Measurements from ENCODE around the gene SEPTIN8.

SEPTIN8 gene

GRCh38 chr5:132746954-132747615 lies 30.0 kb downstream of the SEPTIN8 start, which contains the start of gene CCNI2:
Gene CCNI2 (plus strand): TSS chr5:132747426. CDS start chr5:132747496, 70 bp downstream.
- ATAC-seq (ENCODE audit: low read depth) = peak; percentile 75
- no peaks in the 10 kb centered on the region for H3K36me3 ChIP-seq (ENCODE audit: low read depth)
- peak; percentile 66 for TF ChIP-seq CTCF (IDR thresholded peaks at IDR 0.05; ENCODE audit: poor library complexity, severe bottlenecking)
- H3K4me3 ChIP-seq (ENCODE audit: severe bottlenecking) = peak within 1 kb of the TSS; percentile 34
- DNase-seq (ENCODE audit: low spot score) = no peak
- H3K27me3 ChIP-seq (ENCODE audit: insufficient read depth, poor library complexity, severe bottlenecking) = no peaks in the 10 kb centered on the region
- H3K9me3 ChIP-seq (ENCODE audit: severe bottlenecking) = no peaks in the 10 kb centered on the region
- H3K4me1 ChIP-seq (ENCODE audit: insufficient read depth, poor library complexity, severe bottlenecking) = peaks cover 3% of the 10 kb centered on the region
- H3K27ac ChIP-seq (ENCODE audit: poor library complexity, severe bottlenecking) = no peak within 1 kb of the TSS

- H3K4me3 ChIP-seq (ENCODE audit: severe bottlenecking) = peak overlapping the region; percentile 34
- no peak for TF ChIP-seq CTCF (IDR thresholded peaks at IDR 0.05; ENCODE audit: poor library complexity, severe bottlenecking)
- ATAC-seq (ENCODE audit: low read depth) = no peak
- no peaks in the 10 kb centered on the region for H3K27me3 ChIP-seq (ENCODE audit: insufficient read depth, poor library complexity, severe bottlenecking)
- H3K9me3 ChIP-seq (ENCODE audit: severe bottlenecking) = no peaks in the 10 kb centered on the region
- DNase-seq (ENCODE audit: low spot score) = no peak
- no peaks in the 10 kb centered on the region for H3K36me3 ChIP-seq (ENCODE audit: low read depth)
- H3K27ac ChIP-seq (ENCODE audit: poor library complexity, severe bottlenecking) = no peak overlapping the region
- peaks cover 3% of the 10 kb centered on the region for H3K4me1 ChIP-seq (ENCODE audit: insufficient read depth, poor library complexity, severe bottlenecking)
Measured at GRCh38 chr5:132746592-132746953, 30.5 kb downstream of the SEPTIN8 start.

- ATAC-seq (ENCODE audit: low read depth) (no peak), DNase-seq (ENCODE audit: low spot score) (no peak)
- Histone ChIP-seq H3K36me3 (ENCODE audit: low read depth) (no peaks in the 10 kb centered on the region), H3K27ac (ENCODE audit: poor library complexity, severe bottlenecking) (no peak overlapping the region), H3K4me1 (ENCODE audit: insufficient read depth, poor library complexity, severe bottlenecking) (peaks cover 3% of the 10 kb centered on the region), H3K9me3 (ENCODE audit: severe bottlenecking) (no peaks in the 10 kb centered on the region), H3K27me3 (ENCODE audit: insufficient read depth, poor library complexity, severe bottlenecking) (no peaks in the 10 kb centered on the region), H3K4me3 (ENCODE audit: severe bottlenecking) (no peak overlapping the region)
- no peak for TF ChIP-seq CTCF (IDR thresholded peaks at IDR 0.05; ENCODE audit: poor library complexity, severe bottlenecking)
Measured at GRCh38 chr5:132744659-132745058, 32.4 kb downstream of the SEPTIN8 start.

- no peak for ATAC-seq (ENCODE audit: low read depth)
- no peak for DNase-seq (ENCODE audit: low spot score)
- TF ChIP-seq CTCF (IDR thresholded peaks at IDR 0.05; ENCODE audit: poor library complexity, severe bottlenecking) = no peak
Measured at GRCh38 chr5:132742626-132743025, 34.4 kb downstream of the SEPTIN8 start.

GRCh38 chr5:132742158-132742557 lies 34.9 kb downstream of the SEPTIN8 start:
- no peak for ATAC-seq (ENCODE audit: low read depth)

More at GRCh38 chr5:132742626-132743025, 34.4 kb downstream of the SEPTIN8 start:
- Histone ChIP-seq H3K4me1 (ENCODE audit: insufficient read depth, poor library complexity, severe bottlenecking) (peaks cover 3% of the 10 kb centered on the region), H3K36me3 (ENCODE audit: low read depth) (no peaks in the 10 kb centered on the region), H3K27ac (ENCODE audit: poor library complexity, severe bottlenecking) (no peak overlapping the region), H3K4me3 (ENCODE audit: severe bottlenecking) (no peak overlapping the region), H3K9me3 (ENCODE audit: severe bottlenecking) (no peaks in the 10 kb centered on the region), H3K27me3 (ENCODE audit: insufficient read depth, poor library complexity, severe bottlenecking) (no peaks in the 10 kb centered on the region)

More at GRCh38 chr5:132742158-132742557, 34.9 kb downstream of the SEPTIN8 start:
- Histone ChIP-seq H3K36me3 (ENCODE audit: low read depth) (no peaks in the 10 kb centered on the region), H3K4me1 (ENCODE audit: insufficient read depth, poor library complexity, severe bottlenecking) (peaks cover 3% of the 10 kb centered on the region), H3K9me3 (ENCODE audit: severe bottlenecking) (no peaks in the 10 kb centered on the region), H3K27me3 (ENCODE audit: insufficient read depth, poor library complexity, severe bottlenecking) (no peaks in the 10 kb centered on the region), H3K27ac (ENCODE audit: poor library complexity, severe bottlenecking) (no peak overlapping the region), H3K4me3 (ENCODE audit: severe bottlenecking) (no peak overlapping the region)
- no peak for DNase-seq (ENCODE audit: low spot score)
- TF ChIP-seq CTCF (IDR thresholded peaks at IDR 0.05; ENCODE audit: poor library complexity, severe bottlenecking) = no peak
